Osteocyte (in vitro differentiated cells): Measurements from ENCODE around the gene TBX6. TPM values are rescaled to one million over a fixed set of nuclear protein-coding genes. Genes with fewer than 3 reads are reported as not detected.

Experiments used
- DNase-seq: peaks from one replicate; pipeline ENCODE4 v3.0.0; 2021; ENCODE audit warnings: mixed read lengths; ENCODE audit not compliant: unreplicated experiment; ENCODE audit errors: extremely low spot score
- H3K27ac Mint-ChIP-seq: one replicate; pipeline ENCODE4 v1.8.0; 2021; ENCODE audit warnings: mild to moderate bottlenecking, mixed read lengths; ENCODE audit not compliant: unreplicated experiment
- H3K27me3 Mint-ChIP-seq: one replicate; pipeline ENCODE4 v1.8.0; 2021; ENCODE audit warnings: mixed read lengths; ENCODE audit not compliant: unreplicated experiment
- H3K36me3 Mint-ChIP-seq: one replicate; pipeline ENCODE4 v1.8.0; 2021; ENCODE audit warnings: mixed read lengths; ENCODE audit not compliant: unreplicated experiment
- H3K4me1 Mint-ChIP-seq: one replicate; pipeline ENCODE4 v1.8.0; 2021; ENCODE audit warnings: mixed read lengths; ENCODE audit not compliant: unreplicated experiment
- H3K4me3 Mint-ChIP-seq: one replicate; pipeline ENCODE4 v1.8.0; 2021; ENCODE audit warnings: mild to moderate bottlenecking, moderate library complexity, mixed read lengths; ENCODE audit not compliant: unreplicated experiment
- H3K9me3 Mint-ChIP-seq: one replicate; pipeline ENCODE4 v1.8.0; 2021; ENCODE audit warnings: mixed read lengths; ENCODE audit not compliant: unreplicated experiment
- CTCF ChIP-seq: fragments of 200-600 bp; sonication (generic); IDR thresholded peaks from 2 replicates; pipeline ENCODE4 v1.5.0; 2021; ENCODE audit warnings: antibody characterized with exemption, mild to moderate bottlenecking, moderate library complexity
- total RNA-seq: library from RNA; stranded (reverse); gene quantifications from 2 replicates; pipeline ENCODE4 v1.2.1, GENCODE V29; 2021

The TBX6 gene
- total RNA-seq, 1 donor from 2014 or later = 0.75 TPM

GRCh38 chr16:30095166-30096078, 3.7 kb upstream of the TBX6 start:
- H3K27ac Mint-ChIP-seq = peak overlapping the region; percentile 87
- no peak for TF ChIP-seq CTCF
- no peak for DNase-seq
- H3K4me3 Mint-ChIP-seq = peak overlapping the region; percentile 82
- H3K27me3 Mint-ChIP-seq = no peaks in the 10 kb centered on the region
- peaks cover 6% of the 10 kb centered on the region for H3K9me3 Mint-ChIP-seq
- H3K36me3 Mint-ChIP-seq = peaks cover 6% of the 10 kb centered on the region
- peaks cover 33% of the 10 kb centered on the region for H3K4me1 Mint-ChIP-seq

- Mint-ChIP-seq H3K27me3 (no peaks in the 10 kb centered on the region), H3K4me3 (peak overlapping the region; percentile 82), H3K27ac (peak overlapping the region; percentile 79), H3K9me3 (peaks cover 6% of the 10 kb centered on the region), H3K4me1 (peaks cover 41% of the 10 kb centered on the region), H3K36me3 (peaks cover 6% of the 10 kb centered on the region)
- no peak for TF ChIP-seq CTCF
- no peak for DNase-seq
Observed at GRCh38 chr16:30094541-30095165, 2.9 kb upstream of the TBX6 start.

DNA sequence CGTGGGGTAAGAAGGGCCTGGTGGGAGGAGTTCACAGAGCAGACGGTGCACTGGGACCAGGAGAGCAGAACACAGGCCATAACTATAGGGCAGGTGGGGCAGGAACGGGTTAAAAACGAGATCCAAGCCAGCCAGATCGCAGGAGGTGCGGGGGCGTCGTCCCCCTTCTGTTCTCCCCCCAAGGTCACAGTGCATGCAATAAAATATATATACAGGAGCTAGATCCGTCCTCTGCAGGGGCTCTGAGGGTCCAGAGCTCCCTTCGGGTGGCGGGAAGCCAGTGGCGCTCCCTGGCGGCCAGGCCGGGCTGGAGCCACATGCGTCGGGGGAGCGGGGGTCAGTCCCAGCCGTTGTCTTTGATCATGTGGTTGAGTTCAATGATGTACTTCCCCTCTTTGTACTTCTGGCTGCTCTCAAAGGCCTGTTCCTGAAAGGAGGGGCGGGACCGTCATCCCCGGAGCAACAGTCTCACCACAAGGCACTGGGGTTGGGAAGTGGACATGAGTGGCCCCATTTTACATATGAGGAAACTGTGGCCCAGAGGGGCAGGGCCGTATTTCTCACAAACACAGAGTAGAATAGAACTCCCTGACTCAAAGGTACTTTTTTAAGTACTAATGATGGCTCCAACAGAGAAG, 768 bp upstream of the TBX6 start:
- peak; percentile 42 for TF ChIP-seq CTCF
- H3K27ac Mint-ChIP-seq = peak overlapping the region; percentile 91
- DNase-seq = no peak
- no peaks in the 10 kb centered on the region for H3K27me3 Mint-ChIP-seq
- H3K36me3 Mint-ChIP-seq = peaks cover 6% of the 10 kb centered on the region
- H3K9me3 Mint-ChIP-seq = no peaks in the 10 kb centered on the region
- peaks cover 42% of the 10 kb centered on the region for H3K4me1 Mint-ChIP-seq
- H3K4me3 Mint-ChIP-seq = peak overlapping the region; percentile 82

- Mint-ChIP-seq H3K9me3 (no peaks in the 10 kb centered on the region), H3K4me1 (peaks cover 38% of the 10 kb centered on the region), H3K27ac (peak overlapping the region; percentile 71), H3K27me3 (no peaks in the 10 kb centered on the region), H3K36me3 (peaks cover 10% of the 10 kb centered on the region), H3K4me3 (no peak overlapping the region)
- TF ChIP-seq CTCF = no peak
- no peak for DNase-seq
Observed at GRCh38 chr16:30090610-30091331, 953 bp downstream of the TBX6 start.
